CD4-positive, alpha-beta T cell treated with Interleukin-10 for 1 hour (primary cell): ENCODE data around the gene RIPOR2.

Source experiments
- DNase-seq: peaks from one replicate; pipeline ENCODE4 v3.0.0-alpha.2; 2020

The RIPOR2 gene

DNA sequence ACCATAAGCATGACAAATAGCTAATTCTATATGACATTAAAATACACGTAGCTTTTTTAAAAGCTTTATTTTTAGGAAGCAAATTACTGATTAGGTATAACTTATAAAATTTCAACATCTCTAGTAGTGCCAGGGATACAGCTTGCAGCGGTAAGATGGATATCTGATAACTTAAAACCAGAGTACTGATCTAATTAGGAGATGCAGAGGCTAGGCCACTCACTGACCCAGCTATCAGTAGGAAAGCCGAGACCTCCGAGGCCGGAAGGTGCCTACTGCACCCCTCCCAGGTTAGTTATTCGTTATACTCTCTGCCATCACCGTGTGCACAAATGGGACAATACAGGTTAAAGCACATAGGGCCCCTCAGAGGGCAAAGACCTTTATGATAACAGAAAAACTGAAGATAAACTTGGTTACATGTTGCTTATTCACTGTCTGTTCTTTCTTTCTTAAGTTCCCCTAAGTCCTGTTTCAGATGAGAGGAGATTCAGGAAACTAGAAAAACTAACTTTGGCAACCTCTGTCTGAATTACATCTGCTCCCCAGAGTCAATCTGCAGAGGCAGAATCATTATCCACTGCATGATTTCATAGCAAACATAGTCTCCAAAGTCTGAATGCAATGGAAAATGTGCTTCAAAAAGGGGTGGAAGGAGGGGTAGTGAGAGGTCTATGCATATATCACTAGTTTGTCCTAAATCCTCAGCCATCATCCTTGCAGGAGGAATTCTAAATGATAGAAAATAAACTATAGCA, 60.8 kb downstream of the RIPOR2 start:
- no peak for DNase-seq

- DNase-seq, result no peak
These were observed 61.6 kb downstream of the RIPOR2 start for GRCh38 chr6:24874128-24874527.

GRCh38 chr6:24872779-24873178, 63.0 kb downstream of the RIPOR2 start:
- no peak for DNase-seq

DNA sequence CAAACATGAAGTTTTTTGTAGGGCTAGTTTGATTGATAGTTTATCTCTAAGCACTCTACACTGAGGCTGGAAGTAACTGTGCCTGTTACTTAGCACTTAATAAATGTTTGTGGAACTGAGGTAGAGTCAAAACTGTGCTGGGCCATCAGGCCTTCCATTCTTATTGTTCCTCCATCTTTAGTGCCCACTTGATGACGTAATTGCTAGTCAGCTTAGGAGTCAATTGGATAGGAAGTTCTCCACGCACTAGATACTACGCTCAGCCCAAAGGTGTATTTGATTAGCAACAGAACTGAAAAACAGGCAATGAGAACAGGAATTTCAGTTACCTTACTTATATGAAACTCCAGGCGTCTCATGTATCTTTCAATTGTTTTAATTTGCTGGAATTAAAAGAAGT, 67.0 kb downstream of the RIPOR2 start:
- no peak for DNase-seq

DNA sequence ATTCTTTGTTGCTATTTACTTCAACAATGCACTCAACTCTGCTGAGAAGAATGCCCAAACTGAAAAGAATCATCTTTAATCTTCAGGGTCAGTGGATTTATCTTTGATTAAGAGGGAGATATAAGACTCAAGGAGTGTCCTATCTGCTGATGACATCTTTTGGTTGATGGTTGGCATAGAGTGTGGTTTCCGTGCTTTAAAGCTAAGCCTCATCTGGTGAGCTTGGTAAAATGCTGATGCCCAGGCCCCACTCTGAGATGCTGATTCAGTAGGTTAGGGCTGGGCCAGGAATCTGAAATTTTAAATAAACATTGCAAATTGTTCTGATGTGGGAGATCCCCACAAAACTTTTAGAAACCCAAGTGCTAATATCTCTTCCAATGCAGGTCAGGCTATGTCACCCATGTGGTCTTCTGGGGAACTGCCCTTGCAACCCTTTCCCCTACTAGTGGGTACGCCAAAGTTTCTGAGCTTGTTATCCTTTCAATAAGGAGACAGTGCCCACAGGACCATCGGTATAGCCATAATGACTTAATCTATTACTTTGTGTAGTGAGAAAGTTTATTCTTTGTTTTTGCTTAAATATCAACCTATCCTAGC, 68.6 kb downstream of the RIPOR2 start:
- no peak for DNase-seq

DNA sequence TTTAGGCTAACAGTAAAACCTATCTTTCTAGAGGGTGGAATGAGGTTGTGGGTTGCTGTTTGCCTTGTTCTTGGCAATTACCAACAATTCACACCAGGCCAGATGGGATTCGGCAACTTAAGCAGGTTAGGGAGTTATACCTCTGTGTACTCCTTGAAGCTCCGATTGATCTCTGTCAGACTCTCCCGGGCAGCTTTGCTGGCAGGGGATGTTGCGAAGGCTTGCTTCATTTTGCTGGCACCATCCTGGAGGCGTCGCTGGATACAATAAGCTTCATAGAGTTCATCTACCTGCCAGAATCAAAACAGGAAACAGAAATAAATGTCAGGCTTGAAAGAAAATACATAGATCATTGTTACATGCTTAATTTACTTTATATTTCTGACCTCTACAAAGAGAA, 70.6 kb downstream of the RIPOR2 start:
- DNase-seq, result no peak

GRCh38 chr6:24864343-24864742, 71.4 kb downstream of the RIPOR2 start:
- DNase-seq, result no peak

DNA sequence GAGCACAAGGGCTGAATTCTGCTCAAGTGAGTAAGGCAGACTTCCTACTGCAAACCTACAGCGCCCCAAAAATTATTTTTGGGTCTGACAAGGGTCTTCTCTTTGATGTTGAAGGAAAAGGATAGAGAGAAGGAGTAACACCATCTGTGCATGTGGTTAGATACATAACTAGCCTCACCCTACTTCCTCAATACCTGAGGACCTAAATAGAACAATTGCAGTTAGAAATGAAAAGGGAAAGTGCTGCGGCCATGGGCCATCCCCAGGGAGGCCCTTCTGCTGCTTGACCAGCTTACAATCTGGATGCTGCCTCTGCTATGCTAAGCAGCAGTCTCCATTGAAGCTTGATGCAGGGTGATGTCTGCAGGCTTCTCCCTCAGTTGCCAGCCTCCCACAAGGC, 73.8 kb downstream of the RIPOR2 start:
- DNase-seq, result no peak

- DNase-seq, result no peak
These were observed 76.1 kb downstream of the RIPOR2 start for GRCh38 chr6:24859608-24860200.

DNA sequence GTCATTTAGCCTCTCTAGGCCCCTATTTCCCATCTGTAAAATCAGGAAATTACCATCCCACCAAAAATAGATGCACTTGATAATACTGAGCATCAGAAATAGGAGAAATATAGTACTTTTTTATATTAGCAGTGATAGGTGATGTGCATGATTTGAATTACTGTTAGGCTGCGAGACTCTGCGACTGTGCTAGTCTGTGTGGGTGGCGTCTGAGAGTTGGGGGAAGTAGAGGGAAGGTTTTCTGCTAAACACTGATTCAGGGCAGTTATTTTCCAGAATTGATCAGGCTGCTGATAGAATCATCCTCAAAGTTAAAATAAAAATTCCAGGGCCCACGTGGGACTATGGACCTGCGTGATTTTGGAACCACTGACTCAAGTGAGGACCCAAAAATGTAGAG, 76.6 kb downstream of the RIPOR2 start:
- no peak for DNase-seq

GRCh38 chr6:24858177-24858653, 77.5 kb downstream of the RIPOR2 start:
- peak; percentile 67 for DNase-seq

DNA sequence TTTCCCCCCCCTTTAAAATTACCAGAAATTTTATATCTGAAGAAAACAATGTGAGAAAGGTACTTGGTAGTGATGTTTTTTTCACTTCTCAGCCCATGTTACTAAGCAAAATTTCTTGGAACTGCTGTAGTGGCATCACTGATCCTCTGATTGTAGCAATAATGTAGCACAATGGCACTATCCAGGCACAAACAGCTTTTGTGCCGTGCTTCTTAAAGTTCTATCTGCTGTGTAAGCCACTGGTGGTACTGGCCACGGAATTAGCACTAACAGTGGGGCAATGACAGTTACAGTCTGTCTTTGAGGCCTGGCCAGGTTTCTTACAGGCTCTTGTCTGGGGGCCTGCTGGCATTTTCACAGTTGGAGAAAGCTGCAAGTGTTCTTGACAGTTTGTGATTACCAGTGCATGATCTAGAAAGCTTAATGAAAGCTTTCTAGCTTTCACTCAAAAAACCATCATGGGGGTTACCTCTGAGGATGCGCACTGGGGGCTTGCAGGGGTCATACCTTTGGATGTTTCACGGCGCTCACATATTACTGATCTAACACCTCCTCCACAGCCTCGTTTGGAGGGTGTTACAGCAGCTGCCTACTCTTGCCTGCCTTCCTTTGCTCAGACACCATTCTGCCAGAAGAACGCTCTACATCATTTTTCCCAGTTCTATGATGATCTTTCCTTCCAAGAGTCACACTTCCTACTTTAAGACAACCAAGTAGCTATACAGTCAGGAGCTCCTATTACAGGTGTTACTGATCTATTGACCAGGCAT, 78.7 kb downstream of the RIPOR2 start:
- peak; percentile 21 for DNase-seq

GRCh38 chr6:24856246-24856599, 79.5 kb downstream of the RIPOR2 start:
- DNase-seq, result no peak

GRCh38 chr6:24855395-24856245, 80.1 kb downstream of the RIPOR2 start:
- DNase-seq, result peak; percentile 85

- DNase-seq, result no peak
These were observed 81.6 kb downstream of the RIPOR2 start for GRCh38 chr6:24854077-24854666.

DNA sequence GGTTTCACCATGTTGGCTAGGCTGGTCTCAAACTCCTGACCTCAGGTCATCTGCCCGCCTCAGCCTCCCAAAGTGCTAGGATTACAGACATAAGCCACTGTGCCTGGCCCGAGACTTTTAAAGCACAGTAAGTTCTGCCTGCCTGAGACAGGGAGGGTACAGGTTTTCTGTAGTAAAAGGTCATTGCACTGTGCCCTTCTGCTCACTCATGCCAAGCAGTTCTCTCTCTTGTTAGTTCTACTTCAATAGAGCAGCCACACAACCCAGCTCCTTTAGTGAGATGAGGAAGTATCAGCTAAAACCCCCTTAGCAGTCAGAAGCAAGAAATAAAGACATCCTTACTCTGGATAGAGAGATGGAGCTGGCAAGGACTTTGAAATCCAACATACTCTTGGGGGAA, 84.7 kb downstream of the RIPOR2 start:
- no peak for DNase-seq

- DNase-seq, result no peak
These were observed 86.0 kb downstream of the RIPOR2 start for GRCh38 chr6:24849713-24850112.

GRCh38 chr6:24848461-24848860, 87.3 kb downstream of the RIPOR2 start:
- DNase-seq, result no peak

- DNase-seq, result no peak
These were observed 88.4 kb downstream of the RIPOR2 start for GRCh38 chr6:24847402-24847801.

GRCh38 chr6:24845578-24845977, 90.2 kb downstream of the RIPOR2 start:
- no peak for DNase-seq

GRCh38 chr6:24844903-24845302, 90.9 kb downstream of the RIPOR2 start:
- DNase-seq, result no peak

DNA sequence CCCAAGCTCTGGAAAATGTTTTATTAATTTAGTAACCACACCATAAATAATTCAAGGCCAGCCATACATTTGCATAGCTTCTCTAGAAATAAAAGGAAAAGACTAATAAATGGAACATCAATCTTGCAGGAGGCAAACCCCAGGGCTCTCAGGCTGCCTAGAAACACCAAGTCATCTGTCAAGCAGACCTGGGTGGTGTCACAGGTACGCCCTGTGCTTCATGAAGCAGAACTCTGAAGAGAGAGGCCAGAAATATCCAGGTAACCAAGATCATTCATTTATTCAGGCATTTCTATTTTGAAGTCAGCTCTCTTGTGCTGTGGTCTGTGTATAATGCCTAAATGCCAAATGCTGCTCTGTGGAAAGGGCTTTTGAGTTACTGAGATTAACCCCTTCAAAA, 91.7 kb downstream of the RIPOR2 start:
- DNase-seq, result no peak
